ENCODE data around the gene GREM2. TPM values are rescaled to one million over a fixed set of nuclear protein-coding genes. Genes with fewer than 3 reads are reported as not detected.

The GREM2 gene
- total and polyA plus RNA-seq, 9 of the 15 experiments (the other 6 are each of a cell fraction or from before 2014, with no cell fraction given): 0.01 to 0.07 (median 0.05) TPM; not detected in 5

DNA sequence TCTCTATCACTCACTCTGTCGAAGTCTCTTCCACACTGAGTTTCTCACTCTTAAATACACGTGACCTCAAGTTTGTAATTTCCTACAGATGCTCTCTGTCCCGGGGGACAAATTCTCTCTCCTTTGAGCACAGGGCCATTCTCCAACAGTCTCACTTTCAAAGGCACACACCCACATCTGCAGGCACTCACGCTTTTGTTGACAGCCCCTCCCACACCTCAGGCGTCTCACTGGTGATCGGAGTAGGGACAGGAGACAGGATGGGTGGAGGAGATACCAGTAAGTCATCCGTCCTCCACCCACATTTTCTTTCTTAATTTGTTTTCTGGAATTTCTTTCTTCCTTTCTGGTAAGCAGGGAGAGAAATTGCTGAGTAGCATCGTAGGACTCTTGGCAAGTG is 40.6 kb upstream of the GREM2 start (continued):
- TF ChIP-seq, protein P1, sequence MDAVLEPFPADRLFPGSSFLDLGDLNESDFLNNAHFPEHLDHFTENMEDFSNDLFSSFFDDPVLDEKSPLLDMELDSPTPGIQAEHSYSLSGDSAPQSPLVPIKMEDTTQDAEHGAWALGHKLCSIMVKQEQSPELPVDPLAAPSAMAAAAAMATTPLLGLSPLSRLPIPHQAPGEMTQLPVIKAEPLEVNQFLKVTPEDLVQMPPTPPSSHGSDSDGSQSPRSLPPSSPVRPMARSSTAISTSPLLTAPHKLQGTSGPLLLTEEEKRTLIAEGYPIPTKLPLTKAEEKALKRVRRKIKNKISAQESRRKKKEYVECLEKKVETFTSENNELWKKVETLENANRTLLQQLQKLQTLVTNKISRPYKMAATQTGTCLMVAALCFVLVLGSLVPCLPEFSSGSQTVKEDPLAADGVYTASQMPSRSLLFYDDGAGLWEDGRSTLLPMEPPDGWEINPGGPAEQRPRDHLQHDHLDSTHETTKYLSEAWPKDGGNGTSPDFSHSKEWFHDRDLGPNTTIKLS (IDR thresholded peaks at IDR 0.05; ENCODE audit: borderline replicate concordance, low read depth): no peak
- TF ChIP-seq, protein P2, sequence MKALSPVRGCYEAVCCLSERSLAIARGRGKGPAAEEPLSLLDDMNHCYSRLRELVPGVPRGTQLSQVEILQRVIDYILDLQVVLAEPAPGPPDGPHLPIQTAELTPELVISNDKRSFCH (CRISPR knock-in tag; IDR thresholded peaks at IDR 0.05): no peak
- TF ChIP-seq, protein P2 (tag; IDR thresholded peaks at IDR 0.05): no peak
- TF ChIP-seq, protein P3, sequence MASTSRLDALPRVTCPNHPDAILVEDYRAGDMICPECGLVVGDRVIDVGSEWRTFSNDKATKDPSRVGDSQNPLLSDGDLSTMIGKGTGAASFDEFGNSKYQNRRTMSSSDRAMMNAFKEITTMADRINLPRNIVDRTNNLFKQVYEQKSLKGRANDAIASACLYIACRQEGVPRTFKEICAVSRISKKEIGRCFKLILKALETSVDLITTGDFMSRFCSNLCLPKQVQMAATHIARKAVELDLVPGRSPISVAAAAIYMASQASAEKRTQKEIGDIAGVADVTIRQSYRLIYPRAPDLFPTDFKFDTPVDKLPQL (IDR thresholded peaks at IDR 0.05; ENCODE audit: extremely low read depth, insufficient read length): no peak
- TF ChIP-seq NFE2 (IDR thresholded peaks at IDR 0.05; ENCODE audit: low read depth): no peak
- TF ChIP-seq RFX5 (IDR thresholded peaks at IDR 0.05; ENCODE audit: low read depth, low read length): no peak
- TF ChIP-seq, protein P4, sequence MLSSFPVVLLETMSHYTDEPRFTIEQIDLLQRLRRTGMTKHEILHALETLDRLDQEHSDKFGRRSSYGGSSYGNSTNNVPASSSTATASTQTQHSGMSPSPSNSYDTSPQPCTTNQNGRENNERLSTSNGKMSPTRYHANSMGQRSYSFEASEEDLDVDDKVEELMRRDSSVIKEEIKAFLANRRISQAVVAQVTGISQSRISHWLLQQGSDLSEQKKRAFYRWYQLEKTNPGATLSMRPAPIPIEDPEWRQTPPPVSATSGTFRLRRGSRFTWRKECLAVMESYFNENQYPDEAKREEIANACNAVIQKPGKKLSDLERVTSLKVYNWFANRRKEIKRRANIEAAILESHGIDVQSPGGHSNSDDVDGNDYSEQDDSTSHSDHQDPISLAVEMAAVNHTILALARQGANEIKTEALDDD (IDR thresholded peaks at IDR 0.05): no peak
- TF ChIP-seq SREBF1 (IDR thresholded peaks at IDR 0.05; ENCODE audit: borderline replicate concordance, low read depth, low read length): no peak
- TF ChIP-seq PTTG1 (tag; IDR thresholded peaks at IDR 0.05; ENCODE audit: low read depth): no peak
- TF ChIP-seq, protein P5, sequence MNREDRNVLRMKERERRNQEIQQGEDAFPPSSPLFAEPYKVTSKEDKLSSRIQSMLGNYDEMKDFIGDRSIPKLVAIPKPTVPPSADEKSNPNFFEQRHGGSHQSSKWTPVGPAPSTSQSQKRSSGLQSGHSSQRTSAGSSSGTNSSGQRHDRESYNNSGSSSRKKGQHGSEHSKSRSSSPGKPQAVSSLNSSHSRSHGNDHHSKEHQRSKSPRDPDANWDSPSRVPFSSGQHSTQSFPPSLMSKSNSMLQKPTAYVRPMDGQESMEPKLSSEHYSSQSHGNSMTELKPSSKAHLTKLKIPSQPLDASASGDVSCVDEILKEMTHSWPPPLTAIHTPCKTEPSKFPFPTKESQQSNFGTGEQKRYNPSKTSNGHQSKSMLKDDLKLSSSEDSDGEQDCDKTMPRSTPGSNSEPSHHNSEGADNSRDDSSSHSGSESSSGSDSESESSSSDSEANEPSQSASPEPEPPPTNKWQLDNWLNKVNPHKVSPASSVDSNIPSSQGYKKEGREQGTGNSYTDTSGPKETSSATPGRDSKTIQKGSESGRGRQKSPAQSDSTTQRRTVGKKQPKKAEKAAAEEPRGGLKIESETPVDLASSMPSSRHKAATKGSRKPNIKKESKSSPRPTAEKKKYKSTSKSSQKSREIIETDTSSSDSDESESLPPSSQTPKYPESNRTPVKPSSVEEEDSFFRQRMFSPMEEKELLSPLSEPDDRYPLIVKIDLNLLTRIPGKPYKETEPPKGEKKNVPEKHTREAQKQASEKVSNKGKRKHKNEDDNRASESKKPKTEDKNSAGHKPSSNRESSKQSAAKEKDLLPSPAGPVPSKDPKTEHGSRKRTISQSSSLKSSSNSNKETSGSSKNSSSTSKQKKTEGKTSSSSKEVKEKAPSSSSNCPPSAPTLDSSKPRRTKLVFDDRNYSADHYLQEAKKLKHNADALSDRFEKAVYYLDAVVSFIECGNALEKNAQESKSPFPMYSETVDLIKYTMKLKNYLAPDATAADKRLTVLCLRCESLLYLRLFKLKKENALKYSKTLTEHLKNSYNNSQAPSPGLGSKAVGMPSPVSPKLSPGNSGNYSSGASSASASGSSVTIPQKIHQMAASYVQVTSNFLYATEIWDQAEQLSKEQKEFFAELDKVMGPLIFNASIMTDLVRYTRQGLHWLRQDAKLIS (CRISPR knock-in tag; IDR thresholded peaks at IDR 0.05): no peak
- TF ChIP-seq, protein P6, sequence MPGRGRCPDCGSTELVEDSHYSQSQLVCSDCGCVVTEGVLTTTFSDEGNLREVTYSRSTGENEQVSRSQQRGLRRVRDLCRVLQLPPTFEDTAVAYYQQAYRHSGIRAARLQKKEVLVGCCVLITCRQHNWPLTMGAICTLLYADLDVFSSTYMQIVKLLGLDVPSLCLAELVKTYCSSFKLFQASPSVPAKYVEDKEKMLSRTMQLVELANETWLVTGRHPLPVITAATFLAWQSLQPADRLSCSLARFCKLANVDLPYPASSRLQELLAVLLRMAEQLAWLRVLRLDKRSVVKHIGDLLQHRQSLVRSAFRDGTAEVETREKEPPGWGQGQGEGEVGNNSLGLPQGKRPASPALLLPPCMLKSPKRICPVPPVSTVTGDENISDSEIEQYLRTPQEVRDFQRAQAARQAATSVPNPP (IDR thresholded peaks at IDR 0.05; ENCODE audit: borderline replicate concordance, insufficient read depth, insufficient read length): no peak

All from K562 (cell line).